SH-SY5Y (cell line): ENCODE data around the gene TUBAL3.

Experiments used
- GATA2 ChIP-seq: IDR thresholded peaks from 2 replicates; pipeline ENCODE4 v1.6.1; 2011; ENCODE audit warnings: mild to moderate bottlenecking, low read depth, low read length
- GATA3 ChIP-seq: IDR thresholded peaks from 2 replicates; pipeline ENCODE4 v1.6.1; 2011; ENCODE audit warnings: low read depth, mild to moderate bottlenecking, low read length, moderate library complexity

Gene TUBAL3

GRCh38 chr10:5344746-5345145, 59.9 kb downstream of the TUBAL3 start:
- no peak for TF ChIP-seq GATA3

GRCh38 chr10:5343979-5344378, 60.6 kb downstream of the TUBAL3 start:
- TF ChIP-seq GATA2 (no peak), GATA3 (no peak)

GRCh38 chr10:5343561-5343960, 61.1 kb downstream of the TUBAL3 start:
- TF ChIP-seq GATA3, result no peak
- no peak for TF ChIP-seq GATA2
